ENCODE results near the gene STS. TPM values are rescaled to one million over a fixed set of nuclear protein-coding genes. Genes with fewer than 3 reads are reported as not detected.

STS gene
- total RNA-seq, 2 experiments from 2014 or later = 0.47 to 0.50 TPM

DNA sequence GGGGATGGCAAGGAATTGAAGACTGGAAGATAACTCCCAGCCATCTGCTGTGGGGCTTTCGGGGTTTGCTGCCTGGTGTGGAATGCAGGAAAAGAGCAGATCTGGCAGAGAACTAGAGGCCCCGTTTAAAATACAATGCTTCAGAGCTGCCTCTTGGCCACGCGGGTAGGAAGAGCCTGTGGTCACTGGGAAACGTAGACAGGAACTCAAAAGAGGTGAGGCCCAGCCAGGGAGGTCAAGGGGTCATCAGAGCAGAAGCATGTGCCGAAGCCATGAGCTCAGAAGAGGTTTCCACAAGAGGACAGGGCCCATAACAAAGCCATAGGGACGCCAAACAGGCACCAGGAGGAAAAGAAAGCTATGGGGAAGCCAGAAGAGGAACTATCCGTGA lies 14.5 kb upstream of the STS start:
- no peak for ATAC-seq (ENCODE audit: poor library complexity)
- Histone ChIP-seq H3K4me1 (ENCODE audit: insufficient read depth, low read length) (peaks cover 9% of the 10 kb centered on the region), H3K27ac (ENCODE audit: low read depth in 1 of 2, low read length in 2 of 2) (peak overlapping the region in 1 of 2 donors; percentile 6), H3K4me3 (ENCODE audit: low read length) (no peak overlapping the region), H3K36me3 (ENCODE audit: insufficient read depth, low read length) (no peaks in the 10 kb centered on the region), H3K27me3 (ENCODE audit: control insufficient read depth in 1 of 2, insufficient read depth in 2 of 2, low read length in 2 of 2) (no peaks in the 10 kb centered on the region), H3K9me3 (ENCODE audit: control insufficient read depth in 1 of 2, insufficient read depth in 1 of 2, low read length in 2 of 2) (no peaks in the 10 kb centered on the region)
- no peak for DNase-seq
- no peak overlapping the region for H3K4me3 Mint-ChIP-seq
- ChIA-PET POLR2A (no interaction called here), CTCF (interaction anchor here (0.7 kb wide), 1 partner anchor 38 kb away, joined by 3 read pairs; no protein-coding TSS in a partner anchor)
- no peaks in the 10 kb centered on the region for H3K27me3 Mint-ChIP-seq
- intact Hi-C loops (cut with DNase I, micrococcal nuclease) = no loop called here
- H3K36me3 Mint-ChIP-seq (ENCODE audit: low read depth) = peaks cover 4% of the 10 kb centered on the region
- H3K27ac Mint-ChIP-seq = peak overlapping the region; percentile 84
- H3K4me1 Mint-ChIP-seq (ENCODE audit: low read depth) = peaks cover 50% of the 10 kb centered on the region
- no peaks in the 10 kb centered on the region for H3K9me3 Mint-ChIP-seq
- TF ChIP-seq, protein P1, sequence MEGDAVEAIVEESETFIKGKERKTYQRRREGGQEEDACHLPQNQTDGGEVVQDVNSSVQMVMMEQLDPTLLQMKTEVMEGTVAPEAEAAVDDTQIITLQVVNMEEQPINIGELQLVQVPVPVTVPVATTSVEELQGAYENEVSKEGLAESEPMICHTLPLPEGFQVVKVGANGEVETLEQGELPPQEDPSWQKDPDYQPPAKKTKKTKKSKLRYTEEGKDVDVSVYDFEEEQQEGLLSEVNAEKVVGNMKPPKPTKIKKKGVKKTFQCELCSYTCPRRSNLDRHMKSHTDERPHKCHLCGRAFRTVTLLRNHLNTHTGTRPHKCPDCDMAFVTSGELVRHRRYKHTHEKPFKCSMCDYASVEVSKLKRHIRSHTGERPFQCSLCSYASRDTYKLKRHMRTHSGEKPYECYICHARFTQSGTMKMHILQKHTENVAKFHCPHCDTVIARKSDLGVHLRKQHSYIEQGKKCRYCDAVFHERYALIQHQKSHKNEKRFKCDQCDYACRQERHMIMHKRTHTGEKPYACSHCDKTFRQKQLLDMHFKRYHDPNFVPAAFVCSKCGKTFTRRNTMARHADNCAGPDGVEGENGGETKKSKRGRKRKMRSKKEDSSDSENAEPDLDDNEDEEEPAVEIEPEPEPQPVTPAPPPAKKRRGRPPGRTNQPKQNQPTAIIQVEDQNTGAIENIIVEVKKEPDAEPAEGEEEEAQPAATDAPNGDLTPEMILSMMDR (IDR thresholded peaks at IDR 0.05) = no peak

DNA sequence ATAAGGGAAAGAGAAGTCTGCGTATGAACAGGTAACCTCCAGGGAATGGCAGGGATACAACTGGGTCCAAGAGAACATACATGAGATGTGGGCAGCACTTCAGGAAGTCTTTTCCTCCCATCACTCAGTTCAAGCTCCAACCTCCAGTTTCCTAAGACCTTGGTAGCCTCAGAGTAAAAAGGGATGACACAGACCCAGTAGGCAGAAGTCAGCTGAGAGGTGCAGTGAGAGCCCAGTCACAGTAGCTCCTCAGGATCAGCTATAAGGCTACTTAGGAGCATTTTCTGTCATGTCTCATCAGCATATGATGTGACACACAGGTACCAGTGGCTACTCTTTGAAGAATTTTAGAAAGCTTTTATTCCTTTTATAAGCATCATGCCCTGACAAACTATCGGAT lies 12.5 kb upstream of the STS start:
- CTCF ChIA-PET = interaction anchor here (1.0 kb wide), 1 partner anchor 11 kb away, joined by 4 read pairs; no protein-coding TSS in a partner anchor
- H3K27ac Mint-ChIP-seq = no peak overlapping the region
- POLR2A ChIA-PET = interaction anchor here (1.1 kb wide), 1 partner anchor 11 kb away, joined by 5 read pairs; no protein-coding TSS in a partner anchor

DNA sequence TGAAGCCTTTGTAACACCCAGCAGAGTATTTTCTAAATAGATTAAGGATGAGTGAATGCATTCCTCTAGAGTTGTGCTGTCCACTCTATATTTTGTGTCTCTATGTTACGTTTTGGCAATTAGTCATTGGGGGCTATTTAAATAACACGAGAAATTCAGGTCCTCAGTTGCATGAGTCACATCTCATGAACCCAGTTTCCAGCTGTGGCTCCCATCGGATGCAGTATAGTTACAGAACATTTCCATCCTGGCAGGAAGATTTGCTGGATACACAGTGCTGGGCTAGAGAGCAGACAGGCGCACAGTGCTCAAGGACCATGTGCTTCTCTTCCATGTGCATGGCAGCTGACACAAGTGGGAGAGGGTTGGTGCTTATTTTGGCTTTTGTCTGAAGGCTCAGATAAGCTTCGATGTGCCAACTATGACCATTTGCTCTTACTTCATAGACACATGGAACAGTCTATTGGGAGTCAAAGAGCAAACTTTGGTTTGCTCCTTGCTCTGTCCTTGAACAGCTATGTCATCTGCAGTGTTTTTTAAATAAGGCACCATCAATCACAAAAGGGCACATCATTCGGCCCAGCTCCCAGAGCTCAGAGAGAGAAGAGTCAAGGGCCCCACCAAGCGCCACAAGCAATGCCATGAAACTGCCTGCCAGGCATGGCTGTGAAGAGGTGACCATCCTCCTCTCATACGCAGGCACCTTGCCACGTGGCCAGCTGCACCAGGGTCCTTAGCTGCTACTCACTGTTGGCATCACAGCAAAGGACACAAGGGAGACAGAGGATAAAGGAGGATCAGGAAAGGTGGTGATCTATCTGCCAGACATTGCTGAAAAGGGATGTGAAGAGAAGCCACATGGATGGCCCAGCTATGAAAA lies 8.1 kb upstream of the STS start:
- intact Hi-C loops (cut with DNase I, micrococcal nuclease) = loop anchor here in 1 of 2 experiments (5.0 to 10.0 kb wide), 2 partner anchors 52 to 785 kb away; partner anchors contain the start of gene PNPLA4
- no peak for ATAC-seq (ENCODE audit: poor library complexity)
- POLR2A ChIA-PET = no interaction called here

More for the DNA sequence above, 12.5 kb upstream of the STS start:
- Histone ChIP-seq H3K9me3 (ENCODE audit: control insufficient read depth in 1 of 2, insufficient read depth in 1 of 2, low read length in 2 of 2) (no peaks in the 10 kb centered on the region), H3K27ac (ENCODE audit: low read depth in 1 of 2, low read length in 2 of 2) (no peak overlapping the region), H3K27me3 (ENCODE audit: control insufficient read depth in 1 of 2, insufficient read depth in 2 of 2, low read length in 2 of 2) (no peaks in the 10 kb centered on the region), H3K36me3 (ENCODE audit: insufficient read depth, low read length) (no peaks in the 10 kb centered on the region), H3K4me1 (ENCODE audit: insufficient read depth, low read length) (peaks cover 9% of the 10 kb centered on the region), H3K4me3 (ENCODE audit: low read length) (no peak overlapping the region)
- Mint-ChIP-seq H3K36me3 (ENCODE audit: low read depth) (peaks cover 4% of the 10 kb centered on the region), H3K9me3 (no peaks in the 10 kb centered on the region), H3K27me3 (no peaks in the 10 kb centered on the region), H3K4me1 (ENCODE audit: low read depth) (peaks cover 51% of the 10 kb centered on the region), H3K4me3 (no peak overlapping the region)
- DNase-seq (no peak), ATAC-seq (ENCODE audit: poor library complexity) (no peak)
- TF ChIP-seq, protein P1 (IDR thresholded peaks at IDR 0.05) = no peak
- intact Hi-C loops (cut with DNase I, micrococcal nuclease) = no loop called here

More for the DNA sequence above, 8.1 kb upstream of the STS start:
- CTCF ChIA-PET = no interaction called here
- Histone ChIP-seq H3K27me3 (ENCODE audit: control insufficient read depth in 1 of 2, insufficient read depth in 2 of 2, low read length in 2 of 2) (no peaks in the 10 kb centered on the region), H3K4me3 (ENCODE audit: low read length) (no peak overlapping the region), H3K36me3 (ENCODE audit: insufficient read depth, low read length) (no peaks in the 10 kb centered on the region), H3K9me3 (ENCODE audit: control insufficient read depth in 1 of 2, insufficient read depth in 1 of 2, low read length in 2 of 2) (no peaks in the 10 kb centered on the region), H3K27ac (ENCODE audit: low read depth in 1 of 2, low read length in 2 of 2) (no peak overlapping the region), H3K4me1 (ENCODE audit: insufficient read depth, low read length) (no peaks in the 10 kb centered on the region)
- no peaks in the 10 kb centered on the region for H3K27me3 Mint-ChIP-seq
- DNase-seq = no peak
- peaks cover 34% of the 10 kb centered on the region for H3K4me1 Mint-ChIP-seq (ENCODE audit: low read depth)
- TF ChIP-seq, protein P1 (IDR thresholded peaks at IDR 0.05) = no peak
- no peak overlapping the region for H3K27ac Mint-ChIP-seq
- H3K9me3 Mint-ChIP-seq = no peaks in the 10 kb centered on the region
- H3K36me3 Mint-ChIP-seq (ENCODE audit: low read depth) = no peaks in the 10 kb centered on the region
- H3K4me3 Mint-ChIP-seq = no peak overlapping the region
